ENCODE data around the gene C10orf95.

DNA sequence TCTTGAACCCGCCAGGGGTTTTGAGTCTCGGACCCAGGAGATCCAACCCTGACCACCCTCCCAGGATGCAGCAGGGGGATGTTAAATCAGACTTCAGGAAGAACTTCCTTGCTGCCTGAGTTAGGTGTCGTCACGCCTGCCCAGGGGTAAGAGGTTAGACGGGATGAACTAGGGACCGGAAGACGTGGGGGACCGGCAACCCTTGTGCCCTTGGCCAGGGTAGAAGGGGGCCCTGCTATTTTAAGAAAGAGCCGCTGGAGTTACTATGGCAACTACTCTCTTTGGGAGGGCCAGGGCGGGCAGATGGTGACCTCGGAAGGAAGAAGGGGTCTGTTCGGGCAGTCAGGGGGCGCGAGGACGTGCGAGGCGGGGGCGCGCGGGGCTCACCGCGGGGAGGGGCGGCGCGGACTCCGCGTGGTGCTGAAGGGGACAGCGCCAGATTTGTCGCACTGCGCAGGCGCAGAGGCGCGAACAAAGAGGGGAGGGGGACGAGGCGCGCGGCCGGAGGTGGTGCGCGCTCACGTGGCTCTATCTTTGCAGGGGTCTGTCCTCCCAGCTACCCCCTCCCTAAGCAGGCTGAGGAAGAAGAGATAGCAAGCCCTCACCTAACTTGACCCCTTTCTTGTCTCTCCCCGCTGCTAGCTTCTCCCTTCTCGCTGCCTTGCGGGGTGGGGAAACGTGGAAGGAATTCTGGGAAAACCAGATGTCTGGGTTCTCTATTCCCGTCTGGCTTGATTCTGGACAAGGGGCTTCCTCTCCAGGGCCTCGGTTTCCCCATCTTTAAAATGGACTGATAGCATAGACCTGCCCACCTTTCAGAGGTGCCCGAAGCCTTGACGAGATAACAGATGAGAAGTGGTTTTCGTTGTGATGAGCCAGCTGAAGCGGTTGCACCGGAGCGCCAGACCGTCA is 31.8 kb downstream of the C10orf95 start:
- TF ChIP-seq, protein P1, sequence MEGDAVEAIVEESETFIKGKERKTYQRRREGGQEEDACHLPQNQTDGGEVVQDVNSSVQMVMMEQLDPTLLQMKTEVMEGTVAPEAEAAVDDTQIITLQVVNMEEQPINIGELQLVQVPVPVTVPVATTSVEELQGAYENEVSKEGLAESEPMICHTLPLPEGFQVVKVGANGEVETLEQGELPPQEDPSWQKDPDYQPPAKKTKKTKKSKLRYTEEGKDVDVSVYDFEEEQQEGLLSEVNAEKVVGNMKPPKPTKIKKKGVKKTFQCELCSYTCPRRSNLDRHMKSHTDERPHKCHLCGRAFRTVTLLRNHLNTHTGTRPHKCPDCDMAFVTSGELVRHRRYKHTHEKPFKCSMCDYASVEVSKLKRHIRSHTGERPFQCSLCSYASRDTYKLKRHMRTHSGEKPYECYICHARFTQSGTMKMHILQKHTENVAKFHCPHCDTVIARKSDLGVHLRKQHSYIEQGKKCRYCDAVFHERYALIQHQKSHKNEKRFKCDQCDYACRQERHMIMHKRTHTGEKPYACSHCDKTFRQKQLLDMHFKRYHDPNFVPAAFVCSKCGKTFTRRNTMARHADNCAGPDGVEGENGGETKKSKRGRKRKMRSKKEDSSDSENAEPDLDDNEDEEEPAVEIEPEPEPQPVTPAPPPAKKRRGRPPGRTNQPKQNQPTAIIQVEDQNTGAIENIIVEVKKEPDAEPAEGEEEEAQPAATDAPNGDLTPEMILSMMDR (IDR thresholded peaks at IDR 0.05): peak in 1 of 4 experiments; percentile 6
- TF ChIP-seq POLR2AphosphoS5 (IDR thresholded peaks at IDR 0.05): peak in 1 of 4 donors; percentile 6

Measured in sigmoid colon (tissue), 4 donors.